GM18499 (cell line): Measurements from ENCODE around the gene SLC5A10.
"Not testable (repeated sequence)": the region's sequence is repeated elsewhere in the genome, so short reads cannot be mapped to it uniquely, and the experiment has no call there.

Experiments
- ATAC-seq: cut with Tn5 transposase; IDR thresholded peaks from one replicate; pipeline ENCODE4 v1.9.1; 2021; ENCODE audit warnings: moderate number of reproducible peaks; ENCODE audit not compliant: insufficient read depth, unreplicated experiment

SLC5A10 gene

DNA sequence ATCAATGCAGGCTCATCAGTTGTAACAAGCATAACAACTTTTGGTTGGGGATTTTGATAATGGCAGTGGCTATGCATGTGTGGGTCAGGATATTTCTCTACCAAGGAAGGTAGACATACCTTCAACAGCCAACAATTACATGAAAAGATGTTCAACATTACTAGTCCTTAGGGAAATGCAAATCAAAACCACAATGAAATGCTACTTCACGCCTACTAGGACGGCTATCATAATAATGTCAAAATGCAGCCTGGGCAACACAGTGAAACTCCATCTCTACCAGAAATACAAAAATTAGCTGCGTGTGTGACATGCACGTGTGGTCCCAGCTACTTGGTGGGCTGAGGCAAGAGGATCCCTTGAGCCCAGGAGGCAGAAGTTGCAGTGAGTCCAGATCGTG, 7.3 kb upstream of the SLC5A10 start:
- ATAC-seq, result no peak

DNA sequence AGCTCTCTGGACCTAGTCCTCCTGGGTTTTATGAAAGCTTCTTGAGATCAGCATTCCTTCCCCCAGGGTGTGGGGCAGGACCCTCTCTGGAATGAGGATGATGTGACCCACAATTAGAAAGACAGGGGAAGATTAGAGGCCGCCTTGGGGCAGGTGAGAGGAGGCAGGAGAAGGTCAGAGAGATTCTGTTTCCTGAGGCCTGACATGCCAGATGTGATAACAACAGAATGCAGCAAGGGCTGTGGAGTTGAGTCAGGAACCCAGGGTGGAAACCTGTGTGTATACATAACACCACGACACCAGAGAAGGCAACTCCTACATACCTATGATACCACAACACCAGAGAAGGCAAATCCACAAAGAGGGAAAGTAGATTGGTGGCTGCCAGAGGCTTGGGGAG, 5.4 kb upstream of the SLC5A10 start:
- ATAC-seq, result no peak

DNA sequence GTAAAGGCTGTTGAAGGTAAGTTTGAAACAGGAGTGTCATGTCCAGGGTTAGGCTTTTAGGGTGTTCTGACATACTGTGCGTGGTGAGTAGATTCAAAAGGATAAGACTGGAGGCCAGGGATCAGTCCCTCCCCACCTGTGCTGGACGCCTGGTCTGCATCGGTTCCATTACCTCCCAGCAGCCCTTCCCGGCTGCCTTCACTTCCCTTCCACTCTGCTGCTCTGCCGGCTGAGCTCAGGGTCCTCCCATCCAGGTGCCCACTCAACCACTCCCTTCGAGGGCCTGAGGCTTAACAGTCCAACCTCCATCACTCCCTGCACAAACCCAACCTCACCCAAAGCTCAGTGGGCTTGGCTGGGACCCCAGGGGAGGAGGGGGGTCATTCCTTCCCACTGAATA, 4.1 kb upstream of the SLC5A10 start:
- ATAC-seq, result no peak

DNA sequence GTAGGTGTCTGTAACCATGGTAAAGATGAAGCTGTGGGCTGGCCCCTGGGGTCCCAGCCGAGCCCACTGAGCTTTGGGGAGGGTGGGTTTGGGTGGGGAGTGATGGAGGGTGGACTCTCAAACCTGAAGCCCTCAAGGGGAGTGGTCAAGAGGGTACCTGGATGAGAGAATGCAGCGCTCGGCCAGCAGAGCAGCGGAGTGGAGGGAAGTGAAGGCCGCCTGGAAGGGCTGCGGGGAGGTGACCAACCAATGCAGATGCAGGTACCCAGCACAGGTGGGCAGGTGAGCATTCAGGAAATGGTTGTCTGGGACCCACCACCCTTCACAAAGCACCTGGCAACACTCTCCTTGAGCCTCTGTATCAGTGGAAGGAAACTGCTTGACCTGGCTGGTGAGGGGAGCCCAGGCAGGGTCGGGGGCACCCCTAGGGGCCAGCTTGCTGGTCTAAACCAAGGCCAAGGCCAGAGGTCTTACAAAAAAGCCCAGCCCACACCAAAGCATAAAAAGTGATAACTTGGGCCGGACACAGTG, 3.4 kb upstream of the SLC5A10 start:
- no peak for ATAC-seq

DNA sequence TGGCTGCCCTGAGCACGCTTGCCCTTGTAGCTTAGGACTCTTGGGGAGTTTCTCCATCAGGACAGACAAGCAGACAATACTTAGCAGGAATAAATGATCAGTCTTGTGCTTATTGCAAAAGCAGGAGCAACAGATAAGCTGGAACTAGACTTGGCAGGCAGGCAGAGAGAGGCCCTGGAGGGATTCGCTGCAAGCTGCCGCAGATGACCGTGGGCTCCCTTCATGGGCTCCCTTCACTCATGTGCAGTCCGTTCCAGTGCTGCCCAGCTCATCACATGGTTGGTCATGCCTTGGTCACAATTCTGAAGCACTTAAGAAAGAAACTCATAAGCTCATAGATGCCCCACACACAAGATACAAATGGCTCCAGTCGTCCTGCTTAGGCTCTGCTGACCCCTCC, 2.4 kb upstream of the SLC5A10 start:
- no peak for ATAC-seq

DNA sequence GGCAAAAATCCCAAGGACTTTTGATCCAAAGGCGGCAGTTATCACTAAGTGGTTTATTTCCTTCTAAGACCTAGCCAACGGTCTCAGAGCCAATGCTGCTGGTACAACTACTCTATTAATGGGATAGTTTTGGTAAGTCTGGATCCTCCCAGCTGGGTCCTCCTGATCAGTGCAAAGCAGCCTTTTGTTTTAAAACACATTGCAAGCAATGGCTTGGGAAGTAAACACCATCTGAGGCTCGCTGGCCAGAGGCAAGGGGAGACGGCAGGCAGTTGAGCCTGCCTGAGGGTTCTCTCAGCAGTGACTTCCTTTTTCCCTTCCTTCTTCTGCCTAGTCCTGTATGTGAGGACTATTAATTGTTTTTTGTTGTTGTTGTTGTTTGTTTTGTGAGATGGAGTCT, 1.6 kb upstream of the SLC5A10 start:
- no peak for ATAC-seq

DNA sequence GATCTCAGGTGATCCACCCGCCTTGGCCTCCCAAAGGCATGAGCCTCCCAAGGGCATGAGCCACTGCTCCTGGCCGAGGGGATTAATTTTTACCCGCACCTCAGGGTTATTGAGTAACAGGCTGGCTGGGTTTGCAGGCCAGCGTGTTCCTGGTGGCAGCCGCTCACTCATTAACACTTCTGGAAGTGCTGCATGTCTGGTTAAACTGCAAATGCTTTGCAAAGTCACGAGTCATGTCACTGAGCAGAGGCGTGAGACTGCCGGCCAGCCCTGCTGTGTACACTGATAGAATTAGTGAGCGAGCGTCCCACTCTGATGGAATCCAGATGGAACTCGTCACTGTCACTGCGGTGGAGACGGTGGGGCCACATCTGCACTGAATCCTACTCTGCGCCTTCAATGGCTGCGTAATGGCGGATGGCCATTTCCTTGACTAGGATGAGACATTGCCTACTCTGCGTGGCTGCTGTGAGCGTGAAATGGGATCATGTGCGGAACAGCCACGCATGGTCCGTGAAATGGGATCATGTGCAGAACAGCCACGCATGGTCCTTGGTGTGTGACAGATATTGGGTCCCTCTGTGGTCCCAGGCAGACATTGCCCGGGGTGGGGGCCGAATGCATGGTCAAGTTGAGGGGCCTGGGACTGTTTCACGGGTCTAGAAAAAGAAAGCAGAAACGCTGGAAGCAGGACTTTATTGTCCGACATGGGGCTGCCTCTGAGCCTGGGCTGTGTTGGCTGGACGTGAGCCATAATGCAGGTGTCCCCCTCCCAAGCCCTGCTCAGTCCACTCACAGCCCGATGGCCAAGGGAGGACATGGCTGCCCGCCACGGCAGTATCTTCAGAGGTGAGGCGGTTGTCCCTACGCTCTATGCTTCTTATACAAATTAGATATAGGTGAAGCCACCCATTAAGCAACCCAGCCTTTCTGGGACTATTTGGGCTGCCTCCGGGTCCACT, 740 bp upstream of the SLC5A10 start:
- no peak for ATAC-seq

DNA sequence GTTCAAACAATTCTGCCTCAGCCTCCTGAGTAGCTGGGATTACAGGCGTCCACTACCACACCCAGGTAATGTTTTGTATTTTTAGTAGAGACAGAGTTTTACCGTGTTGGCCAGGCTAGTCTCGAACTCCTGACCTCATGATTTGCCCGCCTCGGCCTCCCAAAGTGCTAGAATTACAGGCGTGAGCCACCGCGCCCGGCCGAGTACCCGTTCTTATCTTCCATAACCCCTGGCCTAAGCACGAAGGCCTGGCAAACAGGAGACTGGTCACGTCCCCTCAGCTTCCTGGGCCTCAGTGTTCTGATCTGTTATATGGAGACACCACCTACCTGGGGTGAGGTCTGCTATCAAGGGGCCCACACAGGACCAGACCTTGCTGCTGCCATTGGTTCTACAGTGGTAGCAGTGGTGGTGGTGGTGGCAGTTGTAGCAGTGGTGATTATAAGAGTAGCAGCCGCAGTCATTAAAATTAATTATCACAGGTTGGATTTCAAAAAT, 1.3 kb downstream of the SLC5A10 start:
- ATAC-seq, result no peak

DNA sequence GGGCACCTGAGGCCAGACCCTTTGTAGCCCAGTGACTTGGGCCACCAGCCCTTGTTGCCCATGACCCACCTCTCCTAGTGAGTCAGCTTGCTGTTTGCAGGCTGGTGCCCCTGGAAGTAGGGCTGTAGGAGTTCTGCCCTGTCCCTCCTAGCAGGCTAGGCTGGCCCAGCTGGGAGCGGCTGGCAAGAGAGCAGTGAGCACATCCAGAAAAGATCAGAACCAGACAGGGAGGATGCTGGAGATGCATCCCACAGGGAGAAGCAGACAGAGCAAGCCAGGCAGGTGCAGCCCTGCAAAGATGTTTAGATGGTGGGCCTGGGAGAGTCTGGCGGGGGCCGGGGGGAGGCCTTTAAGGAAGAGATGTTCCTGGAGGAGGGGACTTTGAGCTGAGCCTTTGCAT, 2.4 kb downstream of the SLC5A10 start:
- no peak for ATAC-seq

DNA sequence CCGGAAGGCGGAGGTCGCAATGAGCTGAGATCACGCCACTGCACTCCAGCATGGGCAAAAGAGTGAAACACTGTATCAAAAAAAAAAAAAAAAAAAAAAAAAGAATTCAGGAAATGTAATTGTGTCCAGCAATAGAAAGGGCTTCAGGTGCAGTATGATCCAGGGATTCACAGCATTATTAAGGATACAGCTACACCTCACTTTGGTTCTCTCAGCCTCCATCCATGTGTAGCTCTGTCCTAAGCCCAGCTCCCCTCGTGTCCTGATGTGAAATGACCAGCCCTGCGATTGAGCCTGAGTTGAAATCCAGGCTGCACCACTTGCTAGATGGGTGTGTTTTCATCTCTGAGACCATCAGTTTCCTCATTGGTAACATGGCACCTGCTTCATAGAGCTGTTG, 3.0 kb downstream of the SLC5A10 start:
- no peak for ATAC-seq

DNA sequence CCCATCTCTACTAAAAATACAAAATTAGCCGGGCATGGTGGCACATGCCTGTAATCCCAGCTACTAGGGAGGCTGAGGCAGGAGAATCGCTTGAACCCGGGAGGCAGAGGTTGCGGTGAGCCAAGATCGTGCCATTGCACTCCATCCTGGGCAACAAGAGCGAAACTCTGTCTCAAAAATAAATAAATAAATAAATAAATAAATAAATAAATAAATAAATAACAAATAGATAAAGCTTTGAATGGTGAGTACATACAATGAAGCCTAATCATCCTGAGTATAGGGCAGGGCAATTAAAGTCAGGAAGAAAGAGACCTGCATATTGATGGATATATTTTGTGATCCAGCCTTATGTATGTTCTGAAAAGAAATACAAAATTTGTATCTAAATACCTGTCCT, 4.1 kb downstream of the SLC5A10 start:
- not testable (repeated sequence) for ATAC-seq

DNA sequence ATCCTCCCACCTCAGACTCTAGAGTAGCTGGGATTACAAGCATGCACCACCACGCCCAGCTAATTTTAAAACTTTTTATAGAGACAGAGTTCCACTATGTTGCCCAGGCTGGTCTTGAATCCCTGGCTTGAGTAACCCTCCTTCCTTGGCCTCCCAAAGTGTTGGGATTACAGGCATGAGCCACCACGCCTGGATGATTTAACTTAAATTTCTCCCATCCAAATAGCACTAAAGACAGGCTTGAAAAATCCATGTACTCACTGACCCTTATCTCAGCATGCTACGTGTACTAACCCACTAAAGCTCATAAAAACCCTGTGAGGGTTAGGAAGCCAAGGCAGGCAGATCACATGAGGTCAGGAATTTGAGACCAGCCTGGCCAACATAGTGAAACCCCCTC, 4.6 kb downstream of the SLC5A10 start:
- ATAC-seq, result no peak

DNA sequence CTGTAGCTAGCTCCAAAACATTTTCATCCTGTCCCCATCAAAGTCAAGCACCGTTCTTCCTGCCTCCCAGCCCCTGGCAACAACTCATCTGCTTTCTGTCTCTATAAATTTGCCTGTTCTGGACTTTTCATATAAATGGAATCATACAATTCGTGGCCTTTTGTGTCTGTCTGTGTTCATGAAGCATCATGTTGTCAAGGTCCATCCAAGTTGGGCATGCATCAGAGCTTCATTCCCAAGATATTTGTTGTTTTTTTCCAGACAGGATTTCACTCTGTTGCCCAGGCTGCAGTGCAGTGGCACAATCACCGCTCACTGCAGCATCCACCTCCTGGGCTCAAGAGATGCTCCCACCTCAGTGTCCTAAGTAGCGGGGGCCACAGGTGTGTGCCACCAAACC, 5.9 kb downstream of the SLC5A10 start:
- ATAC-seq, result no peak

DNA sequence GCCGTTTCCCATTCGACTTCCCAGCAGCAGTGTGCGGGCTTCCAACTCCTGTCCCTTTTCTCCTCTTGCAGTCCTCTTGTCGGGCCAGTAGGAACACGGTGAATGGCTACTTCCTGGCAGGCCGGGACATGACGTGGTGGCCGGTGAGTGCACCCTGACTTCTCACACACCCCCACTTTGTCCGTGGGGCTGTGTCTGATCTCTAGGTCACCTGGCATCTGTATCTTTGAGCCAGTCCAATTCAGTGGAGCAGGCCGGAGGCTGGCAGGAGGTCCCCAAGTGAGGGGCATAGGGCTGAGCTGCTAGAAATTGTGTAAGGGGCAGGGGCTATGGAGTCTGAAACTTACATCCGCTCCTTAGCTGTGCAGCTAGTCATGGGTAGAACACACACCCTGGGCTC, 6.6 kb downstream of the SLC5A10 start:
- ATAC-seq, result no peak

DNA sequence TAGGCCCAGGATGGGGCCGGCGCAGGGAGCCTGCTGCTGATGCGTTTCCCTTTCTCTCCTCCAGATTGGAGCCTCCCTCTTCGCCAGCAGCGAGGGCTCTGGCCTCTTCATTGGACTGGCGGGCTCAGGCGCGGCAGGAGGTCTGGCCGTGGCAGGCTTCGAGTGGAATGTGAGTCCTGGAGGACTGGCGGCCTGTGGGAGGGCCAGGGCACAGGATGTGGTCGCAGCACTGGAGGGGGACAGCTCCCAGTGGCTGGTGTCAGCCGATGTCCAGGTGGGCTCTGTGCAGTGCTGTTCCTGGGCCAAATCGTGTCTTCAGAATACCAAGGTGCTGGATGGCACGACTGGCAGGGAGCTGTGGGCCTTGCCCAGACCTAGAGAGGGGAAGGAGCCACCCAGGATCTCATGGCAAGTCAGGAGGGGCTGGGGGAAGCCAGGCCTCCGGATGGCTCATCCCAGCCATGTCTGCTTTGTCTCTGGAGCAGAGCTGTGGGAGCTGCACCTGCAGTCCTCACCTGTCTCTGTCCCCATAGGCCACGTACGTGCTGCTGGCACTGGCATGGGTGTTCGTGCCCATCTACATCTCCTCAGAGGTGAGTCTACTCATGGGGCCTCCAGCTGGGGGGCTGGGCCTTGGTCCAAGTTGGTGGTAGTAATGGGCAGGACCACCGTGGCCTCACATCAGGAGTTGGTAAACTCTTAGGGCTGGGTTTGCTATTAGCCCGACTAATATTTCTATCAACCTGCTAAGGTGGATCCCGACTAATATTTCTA, 7.3 kb downstream of the SLC5A10 start:
- no peak for ATAC-seq

DNA sequence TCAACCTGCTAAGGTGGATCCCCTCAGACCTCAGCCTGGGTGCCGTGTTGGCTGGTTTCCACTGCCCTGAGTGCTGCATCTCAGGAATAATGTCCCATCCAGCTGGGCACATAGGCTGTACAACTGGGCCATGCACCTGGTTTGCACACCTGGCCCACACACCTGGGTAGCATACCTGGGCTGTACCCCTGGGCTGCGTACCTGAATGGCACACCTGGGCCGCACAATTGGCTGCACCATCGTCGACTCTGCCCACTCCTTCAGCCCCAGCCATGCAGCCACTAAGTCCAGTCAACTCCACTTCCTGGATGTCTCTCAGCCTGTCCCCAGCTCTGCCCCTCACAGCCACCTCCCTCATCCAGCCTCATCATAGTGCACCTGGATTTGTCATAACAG, 7.9 kb downstream of the SLC5A10 start:
- no peak for ATAC-seq

DNA sequence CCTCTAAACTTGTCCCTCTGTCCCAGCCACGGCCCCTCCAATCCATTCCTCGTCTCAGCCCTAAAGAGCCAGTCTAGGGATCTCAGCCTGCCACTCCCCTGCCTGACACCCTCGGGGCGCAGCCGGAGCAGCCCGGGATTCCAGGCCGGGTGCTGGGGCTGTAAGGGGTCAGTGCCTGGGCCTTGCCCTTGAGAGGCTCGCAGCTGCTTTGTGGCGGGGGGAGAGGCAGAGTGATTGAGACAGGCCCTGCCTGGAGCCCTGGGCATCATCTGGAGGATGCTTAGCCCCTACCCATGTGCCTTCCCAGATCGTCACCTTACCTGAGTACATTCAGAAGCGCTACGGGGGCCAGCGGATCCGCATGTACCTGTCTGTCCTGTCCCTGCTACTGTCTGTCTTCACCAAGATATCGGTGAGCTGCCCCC, 8.3 kb downstream of the SLC5A10 start:
- no peak for ATAC-seq

DNA sequence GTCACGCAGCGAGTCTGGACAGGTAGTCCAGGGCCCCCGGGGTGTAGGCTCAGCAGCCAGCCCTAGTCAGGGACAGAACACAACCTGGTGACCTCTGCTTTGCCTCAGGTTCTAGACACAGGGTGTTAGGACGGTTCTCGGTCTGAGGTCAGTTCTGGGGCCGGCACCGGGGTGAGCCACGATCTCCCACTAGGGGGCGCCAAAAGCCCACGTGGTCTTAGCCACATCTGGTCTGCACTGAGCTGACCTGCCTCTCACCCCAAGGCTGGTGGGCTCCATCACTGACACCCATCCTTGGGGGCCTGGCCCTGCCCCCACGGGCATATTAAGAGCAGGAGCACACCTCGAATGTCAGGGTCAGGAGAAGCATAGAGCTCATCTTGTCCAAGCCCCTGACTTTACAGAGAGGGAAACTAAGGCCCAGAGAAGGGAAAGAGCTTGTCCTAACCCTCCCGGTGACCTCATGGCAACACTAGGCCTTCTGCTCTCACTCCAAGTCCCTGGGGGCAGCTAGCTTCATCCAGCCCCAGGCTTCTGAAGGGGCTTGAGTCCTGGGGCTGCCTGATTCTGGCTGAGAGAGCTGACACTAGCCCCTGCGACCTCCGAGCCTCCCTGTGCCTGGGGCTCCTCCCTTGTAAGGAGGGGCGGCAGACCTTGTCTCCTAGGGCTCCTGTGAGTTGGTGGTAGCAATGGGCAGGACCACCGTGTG, 9.0 kb downstream of the SLC5A10 start:
- no peak for ATAC-seq

DNA sequence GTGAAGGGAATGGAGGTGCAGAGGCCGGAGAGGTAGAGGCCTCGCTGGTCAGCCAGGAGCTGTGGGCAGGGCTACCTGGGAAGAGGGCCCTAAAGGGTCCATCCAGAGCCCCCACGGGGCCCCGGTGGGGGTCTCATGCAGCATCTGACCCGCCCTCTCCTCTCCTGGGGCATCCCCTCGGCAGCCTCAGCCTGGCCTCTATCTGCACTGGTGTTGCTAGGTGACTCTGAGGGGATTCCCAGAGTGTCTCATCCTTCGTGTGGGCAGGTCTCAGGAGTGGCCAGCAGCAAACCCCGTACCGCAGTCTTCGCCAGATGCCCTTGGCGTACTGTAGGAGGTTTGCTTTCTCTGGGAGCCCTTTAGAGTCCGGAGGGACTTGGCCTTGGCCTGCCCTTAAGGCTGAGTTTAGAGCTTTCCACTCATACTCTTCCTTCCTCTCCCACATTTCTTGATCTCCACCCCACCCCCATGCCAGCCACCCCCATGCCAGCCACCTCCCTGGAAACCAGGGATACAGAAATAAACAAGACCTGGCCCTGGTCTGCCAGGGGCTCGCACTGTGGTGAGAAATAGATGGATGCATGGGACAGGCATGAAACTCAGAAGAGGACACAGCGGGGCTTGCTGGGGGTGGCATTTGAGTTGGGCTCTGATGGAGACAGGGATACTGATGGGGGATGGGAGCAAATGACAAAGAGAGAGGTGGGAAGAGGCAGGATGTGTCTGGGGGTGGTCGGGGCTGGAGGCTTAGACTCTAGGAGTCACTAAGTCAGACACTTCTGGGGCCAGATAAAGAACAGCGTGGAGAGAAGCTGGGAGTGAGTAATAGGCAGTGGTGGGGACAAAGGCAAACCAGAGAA, 9.9 kb downstream of the SLC5A10 start:
- ATAC-seq, result no peak

DNA sequence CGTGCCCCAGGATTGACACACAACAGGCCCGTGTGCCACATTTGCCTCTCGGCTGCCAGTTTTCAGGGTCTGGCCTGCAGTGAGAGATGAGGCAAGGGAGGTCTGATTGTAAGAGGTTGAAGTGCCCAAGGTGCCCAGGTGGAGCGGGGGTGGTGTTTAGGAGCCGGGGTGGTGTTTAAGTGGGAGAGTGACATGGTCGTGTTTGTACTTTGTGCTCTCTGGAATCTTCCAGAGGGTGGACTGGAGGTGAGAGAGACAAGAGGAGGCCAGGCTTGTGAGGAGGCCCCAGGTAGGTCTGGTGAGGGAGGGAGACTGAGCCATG, 10.5 kb downstream of the SLC5A10 start:
- ATAC-seq, result no peak
